Embryonic facial prominence (tissue), 1 donor: ENCODE results near the gene RAB40A.
A peak's percentile ranks its signal among the peaks of the same experiment; 100 is the strongest.
"Not testable (repeated sequence)": the region's sequence is repeated elsewhere in the genome, so short reads cannot be mapped to it uniquely, and the experiment has no call there.

Experiments
- DNase-seq: peaks from one replicate; pipeline ENCODE4 v3.0.0-alpha.2; 2016; ENCODE audit errors: extremely low spot score

RAB40A gene

GRCh38 chrX:103523605-103524004 lies 4.3 kb upstream of the RAB40A start:
- no peak for DNase-seq

- DNase-seq = no peak
Observed at GRCh38 chrX:103520386-103520785, 1.1 kb upstream of the RAB40A start.

GRCh38 chrX:103518571-103518970 lies 718 bp downstream of the RAB40A start:
- no peak for DNase-seq

- no peak for DNase-seq
Observed at GRCh38 chrX:103517246-103517645, 2.0 kb downstream of the RAB40A start.

- DNase-seq = no peak
Observed at GRCh38 chrX:103513476-103514108, 5.7 kb downstream of the RAB40A start.

GRCh38 chrX:103513067-103513466 lies 6.2 kb downstream of the RAB40A start:
- DNase-seq = no peak

- DNase-seq = no peak
Observed at GRCh38 chrX:103510031-103510430, 9.3 kb downstream of the RAB40A start.

GRCh38 chrX:103503853-103504207 lies 15.5 kb downstream of the RAB40A start:
- DNase-seq = no peak

- DNase-seq = no peak
Observed at GRCh38 chrX:103503163-103503852, 16.0 kb downstream of the RAB40A start.

- DNase-seq = no peak
Observed at GRCh38 chrX:103498786-103499185, 20.5 kb downstream of the RAB40A start.

- no peak for DNase-seq
Observed at GRCh38 chrX:103495786-103496185, 23.5 kb downstream of the RAB40A start.

- not testable (repeated sequence) for DNase-seq
Observed at GRCh38 chrX:103493578-103493977, 25.7 kb downstream of the RAB40A start.

GRCh38 chrX:103489733-103490132 lies 29.6 kb downstream of the RAB40A start:
- not testable (repeated sequence) for DNase-seq

- no peak for DNase-seq
Observed at GRCh38 chrX:103488794-103489193, 30.5 kb downstream of the RAB40A start.

- DNase-seq = no peak
Observed at GRCh38 chrX:103488332-103488731, 31.0 kb downstream of the RAB40A start.

- DNase-seq = no peak
Observed at GRCh38 chrX:103483720-103484119, 35.6 kb downstream of the RAB40A start.

GRCh38 chrX:103480526-103480925 lies 38.8 kb downstream of the RAB40A start:
- DNase-seq = no peak

- no peak for DNase-seq
Observed at GRCh38 chrX:103477496-103477895, 41.8 kb downstream of the RAB40A start.

- no peak for DNase-seq
Observed at GRCh38 chrX:103475381-103475780, 43.9 kb downstream of the RAB40A start.

- not testable (repeated sequence) for DNase-seq
Observed at GRCh38 chrX:103469977-103470376, 49.3 kb downstream of the RAB40A start.

- no peak for DNase-seq
Observed at GRCh38 chrX:103467887-103468286, 51.4 kb downstream of the RAB40A start.

GRCh38 chrX:103467156-103467555 lies 52.1 kb downstream of the RAB40A start:
- DNase-seq = no peak

GRCh38 chrX:103464774-103465117 lies 54.5 kb downstream of the RAB40A start:
- peak; percentile 38 for DNase-seq
